Measurements from ENCODE around the gene RBP7.
"Not testable (repeated sequence)": the region's sequence is repeated elsewhere in the genome, so short reads cannot be mapped to it uniquely, and the experiment has no call there.

The RBP7 gene

DNA sequence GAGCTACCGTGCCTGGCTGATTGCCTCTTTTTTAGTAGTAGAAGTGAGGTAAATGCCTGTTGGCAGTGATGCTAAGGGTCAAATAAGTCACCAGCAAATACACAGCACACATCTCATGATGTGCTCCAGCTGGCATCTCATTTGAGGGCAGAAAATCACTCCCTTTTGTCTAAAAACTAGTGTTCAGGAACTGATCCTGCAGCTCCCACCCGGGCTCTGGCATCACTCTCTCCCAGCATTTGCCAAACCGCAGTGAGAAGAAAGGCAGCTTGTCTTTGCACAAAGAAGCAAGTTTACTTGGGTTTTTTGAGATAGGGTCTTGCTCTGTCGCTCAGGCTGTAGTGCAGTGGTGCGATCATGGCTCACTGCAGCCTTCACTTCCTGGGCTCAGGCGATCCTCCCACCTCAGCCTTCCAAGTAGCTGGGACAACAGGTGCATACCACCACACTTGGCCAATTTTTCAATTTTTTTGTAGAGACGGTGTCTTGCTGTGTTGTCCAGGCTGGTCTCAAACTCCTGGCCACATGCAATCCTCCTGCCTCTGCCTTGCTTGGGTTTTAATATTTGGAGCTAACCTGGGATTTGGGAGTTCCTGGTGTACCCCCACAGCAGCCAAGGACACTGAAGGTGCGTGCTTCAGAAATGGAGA, 4.1 kb downstream of the RBP7 start:
- H3K36me3 ChIP-seq (ENCODE audit: insufficient read depth, low read length) = no peaks in the 10 kb centered on the region
- H3K27me3 ChIP-seq (ENCODE audit: insufficient read depth, low read length) = peaks cover 29% of the 10 kb centered on the region
- no peaks in the 10 kb centered on the region for H3K79me2 ChIP-seq (ENCODE audit: control insufficient read depth, insufficient read depth, low read length, unreplicated experiment)
- no peak overlapping the region for H3K27ac ChIP-seq (ENCODE audit: low read depth, low read length)
- no peaks in the 10 kb centered on the region for H3K4me1 ChIP-seq (ENCODE audit: control insufficient read depth, insufficient read depth, low read length, unreplicated experiment)
- H3K4me3 ChIP-seq (ENCODE audit: low read depth, low read length) = no peak overlapping the region
- H2AFZ ChIP-seq (ENCODE audit: low read length, unreplicated experiment) = no peak overlapping the region

DNA sequence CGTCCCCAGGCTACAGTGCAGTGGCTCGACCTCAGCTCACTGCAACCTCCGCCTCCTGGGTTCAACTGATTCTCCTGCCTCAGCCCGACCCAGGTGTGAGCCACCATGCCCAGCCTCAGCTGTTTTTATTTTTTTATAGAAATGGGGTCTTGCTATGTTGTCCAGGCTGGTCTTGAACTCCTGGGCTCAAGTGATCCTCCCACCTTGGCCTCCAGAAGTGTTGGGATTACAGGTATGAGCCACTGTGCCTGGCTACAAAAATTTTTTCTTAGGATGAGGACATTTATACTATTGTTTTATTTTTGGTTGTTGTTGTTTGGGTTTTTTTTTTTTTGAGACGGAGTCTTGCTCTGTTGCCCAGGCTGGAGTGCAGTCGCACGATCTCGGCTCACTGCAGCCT, 8.2 kb downstream of the RBP7 start:
- H3K4me3 ChIP-seq (ENCODE audit: low read depth, low read length); H3K27me3 ChIP-seq (ENCODE audit: insufficient read depth, low read length); H2AFZ ChIP-seq (ENCODE audit: low read length, unreplicated experiment); H3K4me1 ChIP-seq (ENCODE audit: control insufficient read depth, insufficient read depth, low read length, unreplicated experiment); H3K79me2 ChIP-seq (ENCODE audit: control insufficient read depth, insufficient read depth, low read length, unreplicated experiment); H3K27ac ChIP-seq (ENCODE audit: low read depth, low read length); H3K36me3 ChIP-seq (ENCODE audit: insufficient read depth, low read length): not testable (repeated sequence)

- Histone ChIP-seq H3K27me3 (ENCODE audit: insufficient read depth, low read length) (no peaks in the 10 kb centered on the region), H3K79me2 (ENCODE audit: control insufficient read depth, insufficient read depth, low read length, unreplicated experiment) (no peaks in the 10 kb centered on the region), H3K4me3 (ENCODE audit: low read depth, low read length) (no peak overlapping the region), H3K4me1 (ENCODE audit: control insufficient read depth, insufficient read depth, low read length, unreplicated experiment) (no peaks in the 10 kb centered on the region), H3K36me3 (ENCODE audit: insufficient read depth, low read length) (no peaks in the 10 kb centered on the region), H3K27ac (ENCODE audit: low read depth, low read length) (no peak overlapping the region), H2AFZ (ENCODE audit: low read length, unreplicated experiment) (no peak overlapping the region)
Observed at GRCh38 chr1:10007169-10007568, 10.1 kb downstream of the RBP7 start.

GRCh38 chr1:10014016-10014415, 17.0 kb downstream of the RBP7 start:
- Histone ChIP-seq H2AFZ (ENCODE audit: low read length, unreplicated experiment) (no peak overlapping the region), H3K4me1 (ENCODE audit: control insufficient read depth, insufficient read depth, low read length, unreplicated experiment) (no peaks in the 10 kb centered on the region), H3K27me3 (ENCODE audit: insufficient read depth, low read length) (no peaks in the 10 kb centered on the region), H3K27ac (ENCODE audit: low read depth, low read length) (no peak overlapping the region), H3K79me2 (ENCODE audit: control insufficient read depth, insufficient read depth, low read length, unreplicated experiment) (no peaks in the 10 kb centered on the region), H3K36me3 (ENCODE audit: insufficient read depth, low read length) (no peaks in the 10 kb centered on the region), H3K4me3 (ENCODE audit: low read depth, low read length) (no peak overlapping the region)

- H3K79me2 ChIP-seq (ENCODE audit: control insufficient read depth, insufficient read depth, low read length, unreplicated experiment) = no peaks in the 10 kb centered on the region
- no peak overlapping the region for H2AFZ ChIP-seq (ENCODE audit: low read length, unreplicated experiment)
- no peaks in the 10 kb centered on the region for H3K4me1 ChIP-seq (ENCODE audit: control insufficient read depth, insufficient read depth, low read length, unreplicated experiment)
Observed at GRCh38 chr1:10019561-10019960, 22.5 kb downstream of the RBP7 start.

DNA sequence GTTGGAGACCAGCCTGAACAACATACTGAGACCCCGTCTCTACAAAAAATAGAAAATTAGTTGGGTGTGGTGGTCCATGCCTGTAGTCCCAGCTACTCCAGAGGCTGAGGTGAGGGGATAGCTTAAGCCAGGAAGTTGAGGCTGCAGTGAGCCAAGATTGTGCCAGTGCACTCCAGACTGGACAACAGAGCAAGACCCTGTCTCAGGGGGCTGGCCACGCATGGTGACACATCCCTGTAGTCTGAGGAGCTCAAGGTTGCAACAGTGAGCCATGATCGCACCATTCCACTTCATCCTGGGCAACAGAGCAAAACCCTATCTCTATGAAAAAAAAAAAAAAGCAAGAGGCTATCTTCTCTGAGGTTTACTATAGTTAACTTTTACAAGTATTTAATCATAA, 23.1 kb downstream of the RBP7 start:
- Histone ChIP-seq H3K4me1 (ENCODE audit: control insufficient read depth, insufficient read depth, low read length, unreplicated experiment) (no peaks in the 10 kb centered on the region), H3K27ac (ENCODE audit: low read depth, low read length) (no peak overlapping the region), H3K27me3 (ENCODE audit: insufficient read depth, low read length) (no peaks in the 10 kb centered on the region), H3K36me3 (ENCODE audit: insufficient read depth, low read length) (no peaks in the 10 kb centered on the region), H3K79me2 (ENCODE audit: control insufficient read depth, insufficient read depth, low read length, unreplicated experiment) (no peaks in the 10 kb centered on the region), H3K4me3 (ENCODE audit: low read depth, low read length) (no peak overlapping the region), H2AFZ (ENCODE audit: low read length, unreplicated experiment) (no peak overlapping the region)

More at GRCh38 chr1:10019561-10019960, 22.5 kb downstream of the RBP7 start:
- no peaks in the 10 kb centered on the region for H3K27me3 ChIP-seq (ENCODE audit: insufficient read depth, low read length)
- no peak overlapping the region for H3K27ac ChIP-seq (ENCODE audit: low read depth, low read length)
- H3K36me3 ChIP-seq (ENCODE audit: insufficient read depth, low read length) = no peaks in the 10 kb centered on the region
- no peak overlapping the region for H3K4me3 ChIP-seq (ENCODE audit: low read depth, low read length)

DNA sequence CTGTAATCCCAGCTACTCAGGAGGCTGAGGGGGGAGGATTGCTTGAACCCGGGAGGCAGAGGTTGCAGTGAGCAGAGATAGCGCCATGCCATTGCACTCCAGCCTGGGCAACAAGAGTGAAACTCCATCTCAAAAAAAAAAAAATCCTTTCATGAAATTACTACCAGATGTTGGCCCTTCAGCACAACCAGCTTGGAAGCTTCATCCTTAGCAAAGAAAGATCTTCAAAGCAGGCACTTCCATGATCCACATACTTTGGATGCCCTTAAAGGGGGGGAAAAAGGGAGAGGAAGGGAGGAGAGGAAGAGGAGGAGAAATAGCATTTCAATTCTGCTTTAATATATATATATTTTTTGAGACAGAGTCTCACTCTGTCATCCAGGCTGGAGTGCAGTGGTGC, 23.6 kb downstream of the RBP7 start:
- not testable (repeated sequence) for H3K27ac ChIP-seq (ENCODE audit: low read depth, low read length); H3K79me2 ChIP-seq (ENCODE audit: control insufficient read depth, insufficient read depth, low read length, unreplicated experiment); H3K4me3 ChIP-seq (ENCODE audit: low read depth, low read length)

DNA sequence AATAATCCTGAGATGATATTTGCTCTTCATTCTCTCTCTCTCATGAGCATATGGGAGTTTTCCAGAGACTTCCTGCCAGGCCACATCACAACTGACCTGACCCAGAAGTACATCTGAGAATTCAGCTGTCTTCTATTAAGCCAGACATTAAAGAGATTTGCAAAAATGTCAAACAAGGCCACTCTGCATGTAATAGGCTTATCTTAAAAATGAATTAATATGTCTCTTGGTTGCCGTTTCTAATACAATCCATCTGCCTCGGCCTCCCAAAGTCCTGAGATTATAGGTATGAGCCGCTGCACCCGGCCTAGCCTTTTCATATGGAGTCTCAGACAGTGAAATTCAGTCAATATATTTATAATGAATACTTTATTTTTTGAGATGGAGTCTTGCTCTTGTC, 25.0 kb downstream of the RBP7 start:
- H3K4me1 ChIP-seq (ENCODE audit: control insufficient read depth, insufficient read depth, low read length, unreplicated experiment); H3K27ac ChIP-seq (ENCODE audit: low read depth, low read length); H3K79me2 ChIP-seq (ENCODE audit: control insufficient read depth, insufficient read depth, low read length, unreplicated experiment); H3K36me3 ChIP-seq (ENCODE audit: insufficient read depth, low read length); H3K27me3 ChIP-seq (ENCODE audit: insufficient read depth, low read length); H3K4me3 ChIP-seq (ENCODE audit: low read depth, low read length); H2AFZ ChIP-seq (ENCODE audit: low read length, unreplicated experiment): not testable (repeated sequence)

More for the DNA sequence above, 23.6 kb downstream of the RBP7 start:
- not testable (repeated sequence) for H3K36me3 ChIP-seq (ENCODE audit: insufficient read depth, low read length); H2AFZ ChIP-seq (ENCODE audit: low read length, unreplicated experiment); H3K4me1 ChIP-seq (ENCODE audit: control insufficient read depth, insufficient read depth, low read length, unreplicated experiment); H3K27me3 ChIP-seq (ENCODE audit: insufficient read depth, low read length)

DNA sequence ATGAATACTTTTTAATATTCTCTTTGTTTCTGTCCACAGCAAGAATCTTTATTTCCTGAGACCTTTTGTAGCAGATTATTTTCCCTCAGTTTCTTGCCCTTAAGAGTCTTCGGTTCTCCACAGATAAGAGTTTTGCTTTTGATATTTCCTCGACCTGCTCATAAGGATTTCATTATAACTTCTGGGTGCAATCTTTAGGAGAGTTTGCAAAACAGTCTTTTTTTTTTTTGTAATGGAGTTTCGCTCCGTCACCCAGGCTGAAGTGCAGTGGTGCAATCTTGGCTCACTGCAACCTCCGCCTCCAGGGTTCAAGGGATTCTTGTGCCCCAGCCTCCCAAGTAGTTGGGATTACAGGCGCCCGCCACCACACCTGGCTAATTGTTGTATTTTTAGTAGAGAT, 25.6 kb downstream of the RBP7 start:
- H3K27me3 ChIP-seq (ENCODE audit: insufficient read depth, low read length) = no peaks in the 10 kb centered on the region
- no peaks in the 10 kb centered on the region for H3K36me3 ChIP-seq (ENCODE audit: insufficient read depth, low read length)
- no peaks in the 10 kb centered on the region for H3K79me2 ChIP-seq (ENCODE audit: control insufficient read depth, insufficient read depth, low read length, unreplicated experiment)
- H3K27ac ChIP-seq (ENCODE audit: low read depth, low read length) = no peak overlapping the region
- no peak overlapping the region for H2AFZ ChIP-seq (ENCODE audit: low read length, unreplicated experiment)
- no peak overlapping the region for H3K4me3 ChIP-seq (ENCODE audit: low read depth, low read length)
- H3K4me1 ChIP-seq (ENCODE audit: control insufficient read depth, insufficient read depth, low read length, unreplicated experiment) = no peaks in the 10 kb centered on the region

DNA sequence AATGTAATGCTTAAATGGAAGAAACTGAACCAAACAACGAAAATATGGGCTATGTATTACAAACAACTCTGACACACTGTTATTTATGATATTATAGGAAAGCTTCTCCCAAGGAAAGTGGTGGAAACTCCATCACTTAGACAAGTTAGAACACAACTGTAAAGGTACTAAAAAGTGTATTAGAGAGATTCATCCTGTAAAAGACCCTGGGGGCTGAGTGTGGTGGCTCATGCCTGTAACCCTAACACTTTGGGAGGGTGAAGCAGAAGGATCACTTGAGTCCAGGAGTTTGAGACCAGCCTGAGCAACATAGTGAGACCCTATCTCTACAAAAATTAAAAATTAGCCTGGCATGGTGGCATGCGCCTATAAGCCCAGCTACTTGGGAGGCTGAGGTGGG, 28.3 kb downstream of the RBP7 start:
- Histone ChIP-seq H3K27me3 (ENCODE audit: insufficient read depth, low read length) (no peaks in the 10 kb centered on the region), H3K4me1 (ENCODE audit: control insufficient read depth, insufficient read depth, low read length, unreplicated experiment) (no peaks in the 10 kb centered on the region), H3K79me2 (ENCODE audit: control insufficient read depth, insufficient read depth, low read length, unreplicated experiment) (no peaks in the 10 kb centered on the region), H3K27ac (ENCODE audit: low read depth, low read length) (no peak overlapping the region), H3K36me3 (ENCODE audit: insufficient read depth, low read length) (no peaks in the 10 kb centered on the region), H3K4me3 (ENCODE audit: low read depth, low read length) (no peak overlapping the region), H2AFZ (ENCODE audit: low read length, unreplicated experiment) (no peak overlapping the region)

- Histone ChIP-seq H3K4me1 (ENCODE audit: control insufficient read depth, insufficient read depth, low read length, unreplicated experiment) (peaks cover 7% of the 10 kb centered on the region), H3K27ac (ENCODE audit: low read depth, low read length) (no peak overlapping the region), H3K4me3 (ENCODE audit: low read depth, low read length) (no peak overlapping the region), H3K27me3 (ENCODE audit: insufficient read depth, low read length) (no peaks in the 10 kb centered on the region), H2AFZ (ENCODE audit: low read length, unreplicated experiment) (no peak overlapping the region), H3K79me2 (ENCODE audit: control insufficient read depth, insufficient read depth, low read length, unreplicated experiment) (no peaks in the 10 kb centered on the region), H3K36me3 (ENCODE audit: insufficient read depth, low read length) (no peaks in the 10 kb centered on the region)
Observed at GRCh38 chr1:10027027-10027426, 30.0 kb downstream of the RBP7 start.
